Caco-2 (cell line): ENCODE results near the gene VPS52. TPM values are rescaled to one million over a fixed set of nuclear protein-coding genes. Genes with fewer than 3 reads are reported as not detected.

Experiments used
- BruUV-seq: library from RNA; stranded (reverse); fragments of 400-500 nt; replicated peaks from 2 replicates; lab custom pipeline; 2021; lab: Mats Ljungman, UMichigan
- CTCF ChIA-PET: fragments of 300-600 bp; sonication (Branson Sonifier 250); formaldehyde crosslinking; loops from one replicate; lab custom pipeline; 2022; ENCODE audit warnings: antibody characterized with exemption; lab: Charles Lee
- POLR2A ChIA-PET: fragments of 300-600 bp; sonication (Branson Sonifier 250); formaldehyde crosslinking; loops from one replicate; lab custom pipeline; 2022; ENCODE audit warnings: antibody characterized with exemption; lab: Charles Lee
- DNase-seq, 2 experiments: peaks; one replicate each; pipeline versions ENCODE4 v3.0.0 to v3.0.0-alpha.2; 2020 to 2022
- H3K27me3 ChIP-seq: replicated peaks from 2 replicates; pipeline ENCODE4 v1.6.0; 2011; ENCODE audit warnings: low read length; ENCODE audit not compliant: control insufficient read depth, insufficient read depth
- H3K36me3 ChIP-seq: 2 replicates; pipeline ENCODE4 v1.5.1; 2011; ENCODE audit warnings: low read length; ENCODE audit not compliant: control insufficient read depth, insufficient read depth
- H3K4me1 ChIP-seq: fragments of 250-450 bp; sonication (Bioruptor Pico); 2 replicates; pipeline ENCODE4 v1.5.1; 2020; ENCODE audit warnings: mild to moderate bottlenecking
- H3K4me3 ChIP-seq: 2 replicates; pipeline ENCODE4 v1.5.1; 2011; ENCODE audit warnings: low read depth, mild to moderate bottlenecking, control low read depth, low read length
- H3K9me3 ChIP-seq: fragments of 250-450 bp; sonication (Bioruptor Pico); 2 replicates; pipeline ENCODE4 v1.5.1; 2020; ENCODE audit warnings: mild to moderate bottlenecking, moderate library complexity
- H3K27ac Mint-ChIP-seq: one replicate; pipeline ENCODE4 v1.8.0; 2022; ENCODE audit warnings: mixed read lengths; ENCODE audit not compliant: unreplicated experiment
- H3K27me3 Mint-ChIP-seq: one replicate; pipeline ENCODE4 v1.8.0; 2022; ENCODE audit warnings: mixed read lengths; ENCODE audit not compliant: insufficient read depth, unreplicated experiment
- H3K36me3 Mint-ChIP-seq: one replicate; pipeline ENCODE4 v1.8.0; 2022; ENCODE audit warnings: mild to moderate bottlenecking, mixed read lengths; ENCODE audit not compliant: insufficient read depth, unreplicated experiment
- H3K4me1 Mint-ChIP-seq: one replicate; pipeline ENCODE4 v1.8.0; 2022; ENCODE audit warnings: low read depth, mixed read lengths; ENCODE audit not compliant: unreplicated experiment
- H3K4me3 Mint-ChIP-seq: one replicate; pipeline ENCODE4 v1.8.0; 2022; ENCODE audit warnings: mild to moderate bottlenecking, moderate library complexity, mixed read lengths; ENCODE audit not compliant: unreplicated experiment
- H3K9me3 Mint-ChIP-seq: one replicate; pipeline ENCODE4 v1.8.0; 2022; ENCODE audit warnings: mixed read lengths; ENCODE audit not compliant: unreplicated experiment
- CTCF ChIP-seq, 2 experiments: fragments of 200-600 bp in 1 of 2; IDR thresholded peaks; 1 replicate in 1 of 2; 2 replicates in 1 of 2; pipeline versions ENCODE4 v1.5.1 to v1.8.0; 2011 to 2022; ENCODE audit warnings: antibody characterized with exemption in 1 of 2, control low read depth in 1 of 2, inconsistent platforms in 1 of 2, low read depth in 1 of 2, low read length in 1 of 2, mild to moderate bottlenecking in 1 of 2, moderate library complexity in 1 of 2; ENCODE audit not compliant: insufficient read depth in 1 of 2, severe bottlenecking in 1 of 2, unreplicated experiment in 1 of 2
- intact Hi-C: fragments of 100-400 bp; cut with micrococcal nuclease; formaldehyde crosslinking; loops from one replicate; pipeline ENCODE4 v1.10.0; 2022; ENCODE audit not compliant: unreplicated experiment
- total RNA-seq: library from RNA; stranded (reverse); gene quantifications from 2 replicates; pipeline ENCODE4 v1.2.3, GENCODE V29; 2022

Gene VPS52
- total RNA-seq, 1 experiment from 2014 or later = 55.6 TPM

DNA sequence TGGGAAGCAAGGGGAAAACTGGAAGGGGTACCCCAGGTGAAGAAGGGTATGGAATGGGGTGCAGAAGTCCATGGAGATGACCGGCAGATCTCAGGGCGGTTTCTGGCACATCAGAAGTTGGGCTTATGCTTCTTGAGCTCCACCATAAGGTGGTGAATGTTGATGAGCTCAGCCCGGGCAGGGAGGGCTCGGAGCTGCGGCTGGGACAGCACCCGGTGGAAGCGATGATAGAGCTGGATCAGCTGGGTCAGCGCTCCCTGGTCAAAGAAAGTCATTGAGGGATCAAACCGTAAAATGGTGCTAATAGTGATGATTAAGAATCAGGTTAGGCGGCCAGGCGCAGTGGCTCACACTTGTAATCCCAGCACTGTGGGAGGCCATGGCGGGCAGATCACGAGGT, 20.9 kb downstream of the VPS52 start:
- TF ChIP-seq CTCF (IDR thresholded peaks at IDR 0.05; ENCODE audit: insufficient read depth in 1 of 2, low read depth in 1 of 2, low read length in 1 of 2, severe bottlenecking in 1 of 2, unreplicated experiment in 1 of 2) = no peak
- no peak overlapping the region for H3K4me3 ChIP-seq
- no peaks in the 10 kb centered on the region; the same call in 1 of the 2 replicates for H3K36me3 ChIP-seq
- no peaks in the 10 kb centered on the region for H3K9me3 ChIP-seq
- Mint-ChIP-seq H3K27me3 (no peaks in the 10 kb centered on the region), H3K27ac (no peak overlapping the region), H3K4me3 (no peak overlapping the region), H3K9me3 (no peaks in the 10 kb centered on the region), H3K36me3 (peaks cover 30% of the 10 kb centered on the region), H3K4me1 (peaks cover 10% of the 10 kb centered on the region)
- no peaks in the 10 kb centered on the region for H3K27me3 ChIP-seq
- H3K4me1 ChIP-seq = peaks cover 5% of the 10 kb centered on the region; the same call in 1 of the 2 replicates
- POLR2A ChIA-PET = no interaction called here
- BruUV-seq = no TSS peak
- CTCF ChIA-PET = no interaction called here
- intact Hi-C loops = no loop called here
- DNase-seq = no peak

GRCh38 chr6:33249732-33250630, 21.7 kb downstream of the VPS52 start:
- intact Hi-C loops = loop anchor here (1.0 to 2.0 kb wide), 3 partner anchors 21 to 356 kb away; partner anchors contain the start of gene VPS52
- Histone ChIP-seq H3K27me3 (no peaks in the 10 kb centered on the region), H3K4me1 (peaks cover 5% of the 10 kb centered on the region; the same call in 1 of the 2 replicates), H3K9me3 (no peaks in the 10 kb centered on the region), H3K36me3 (no peaks in the 10 kb centered on the region; the same call in 1 of the 2 replicates), H3K4me3 (peak overlapping the region; percentile 49)
- DNase-seq = no peak
- POLR2A ChIA-PET = interaction anchor here (0.5 to 2.7 kb wide), 5 partner anchors 21 to 278 kb away, joined by 3 to 18 read pairs (median 11); partner anchors contain the start of genes PFDN6, RING1, RPS18 and VPS52
- Mint-ChIP-seq H3K36me3 (peaks cover 27% of the 10 kb centered on the region), H3K4me1 (peaks cover 10% of the 10 kb centered on the region), H3K27ac (peak overlapping the region; percentile 75), H3K27me3 (no peaks in the 10 kb centered on the region), H3K9me3 (no peaks in the 10 kb centered on the region), H3K4me3 (peak overlapping the region; percentile 85)
- TF ChIP-seq CTCF (IDR thresholded peaks at IDR 0.05; ENCODE audit: insufficient read depth in 1 of 2, low read depth in 1 of 2, low read length in 1 of 2, severe bottlenecking in 1 of 2, unreplicated experiment in 1 of 2) = no peak
- TSS peak; percentile 58 for BruUV-seq
- CTCF ChIA-PET = interaction anchor here (0.6 to 2.1 kb wide), 8 partner anchors 12 to 356 kb away, joined by 3 to 15 read pairs (median 4); partner anchors contain the start of genes RING1, RPS18 and VPS52
